T-helper 2 cell (primary cell): ENCODE measurements around the gene RNF182.
"Not testable (repeated sequence)": the region's sequence is repeated elsewhere in the genome, so short reads cannot be mapped to it uniquely, and the experiment has no call there.

Experiments
- DNase-seq, 5 experiments: peaks; one replicate each; pipeline versions ENCODE4 v3.0.0 to v3.0.0-alpha.2; 2012 to 2022

RNF182 gene

GRCh38 chr6:13971303-13971702 is 46.6 kb downstream of the RNF182 start:
- DNase-seq, result no peak

- not testable (repeated sequence) for DNase-seq
Measured at GRCh38 chr6:13972602-13973001, 47.9 kb downstream of the RNF182 start.

DNA sequence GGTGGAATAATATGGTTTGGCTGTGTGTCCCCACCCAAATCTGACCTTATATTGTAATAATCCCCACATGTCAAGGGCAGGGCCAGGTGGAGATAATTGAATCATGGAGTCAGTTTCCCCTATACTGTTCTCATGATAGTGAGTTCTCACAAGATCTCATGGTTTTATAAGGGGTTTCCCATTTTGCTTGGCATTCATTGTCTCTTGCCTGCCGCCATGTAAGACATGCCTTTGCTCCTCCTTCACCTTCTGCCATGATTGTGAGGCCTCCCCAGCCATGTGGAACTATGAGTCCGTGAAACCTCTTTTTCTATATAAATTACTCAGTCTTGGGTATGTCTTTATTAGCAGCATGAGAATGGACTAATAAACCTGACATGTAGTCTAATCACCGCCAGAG is 48.7 kb downstream of the RNF182 start:
- DNase-seq, result not testable (repeated sequence)

- no peak for DNase-seq
Measured at GRCh38 chr6:13978102-13978640, 53.4 kb downstream of the RNF182 start.

DNA sequence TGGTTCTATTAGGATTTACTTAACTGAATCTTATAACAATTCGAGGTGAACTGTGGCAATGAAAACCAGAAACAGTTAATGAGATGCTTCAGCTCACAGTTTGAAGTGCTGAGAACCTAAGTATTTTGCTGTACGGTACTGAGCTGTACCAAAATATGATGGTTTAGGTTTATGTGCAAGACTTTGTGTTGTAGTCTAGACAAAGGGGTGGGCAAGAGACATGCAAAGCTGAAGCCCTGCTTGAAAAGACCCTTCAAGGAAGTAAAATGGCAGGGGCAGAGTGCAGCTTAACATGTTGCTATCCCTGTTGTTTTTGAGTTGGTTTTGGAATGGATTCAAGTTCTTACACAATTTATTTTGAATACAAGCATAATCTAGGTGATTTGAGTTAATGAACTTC is 54.0 kb downstream of the RNF182 start:
- no peak for DNase-seq

GRCh38 chr6:13979284-13980171 is 54.8 kb downstream of the RNF182 start:
- no peak for DNase-seq

DNA sequence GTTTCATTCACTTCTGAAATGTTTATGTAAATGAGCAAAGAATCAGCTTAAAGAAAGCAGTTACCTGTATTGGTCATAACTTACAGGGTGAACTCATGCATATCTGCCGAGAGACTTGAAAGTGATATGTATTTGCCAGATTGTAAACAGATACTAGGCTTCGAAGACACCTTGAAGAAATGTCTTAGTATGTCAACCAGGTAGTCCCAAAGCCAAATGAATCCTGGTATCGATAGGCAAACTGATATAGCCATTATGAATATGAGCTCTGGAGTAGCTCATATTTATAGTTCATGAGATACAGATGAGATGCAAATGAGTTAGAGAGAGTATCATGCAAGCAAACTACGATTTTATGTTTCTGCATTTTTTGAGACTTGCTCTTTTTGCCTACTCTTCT is 55.8 kb downstream of the RNF182 start:
- no peak for DNase-seq

- no peak for DNase-seq
Measured at GRCh38 chr6:13985663-13986325, 61.0 kb downstream of the RNF182 start.

DNA sequence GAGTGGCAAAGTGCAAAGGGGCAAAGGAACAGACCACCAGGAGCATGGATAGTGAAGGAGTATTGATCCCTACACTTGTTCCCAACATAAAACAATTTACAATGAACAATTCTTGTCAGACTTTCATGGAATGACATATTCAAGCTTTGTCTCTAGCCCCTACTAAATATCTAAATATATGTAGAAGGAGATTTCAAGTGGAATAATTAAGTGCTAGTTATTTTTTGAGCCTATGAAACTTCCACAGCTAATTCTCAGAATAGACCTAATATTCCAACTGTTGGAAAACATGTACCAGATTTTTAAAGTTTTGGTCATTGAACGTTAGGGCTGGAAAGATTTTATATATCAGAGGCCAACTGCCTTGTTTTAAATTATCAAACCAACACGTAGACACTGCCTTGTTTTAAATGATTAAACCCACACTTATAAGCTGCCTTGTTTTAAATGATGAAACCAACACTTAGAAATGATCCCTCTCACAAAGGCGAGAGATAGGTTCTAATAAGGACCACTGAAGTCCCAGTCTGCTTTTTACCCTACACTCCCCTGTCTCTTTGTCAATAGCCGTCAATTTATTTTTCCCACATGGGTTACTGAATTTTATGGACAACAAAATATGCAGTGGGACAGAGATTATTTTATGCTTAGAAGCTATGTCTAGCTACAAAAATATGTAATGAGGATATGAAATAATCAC is 62.1 kb downstream of the RNF182 start:
- DNase-seq, result no peak

- DNase-seq, result no peak
Measured at GRCh38 chr6:13987400-13987865, 62.7 kb downstream of the RNF182 start.

GRCh38 chr6:13988049-13988738 is 63.4 kb downstream of the RNF182 start:
- no peak for DNase-seq

DNA sequence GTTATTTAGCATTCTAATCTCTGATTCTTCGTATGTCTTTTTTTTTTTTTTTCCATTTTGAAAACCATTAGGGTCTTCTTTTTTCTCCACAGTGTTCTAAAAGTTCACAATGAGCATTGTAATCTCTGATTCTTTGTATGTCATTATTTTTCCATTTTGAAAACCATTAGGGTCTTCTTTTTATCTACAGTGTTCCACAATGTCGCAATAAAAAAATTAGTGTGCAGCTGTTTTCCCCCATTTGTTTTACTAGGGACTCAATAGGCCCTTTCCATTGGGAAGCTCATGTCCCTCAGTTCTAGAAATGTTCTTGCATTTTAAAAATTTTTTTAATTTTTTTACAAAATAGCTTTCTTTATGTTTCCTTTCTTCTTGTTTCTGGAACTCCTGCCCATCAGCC is 64.2 kb downstream of the RNF182 start:
- no peak for DNase-seq

- no peak for DNase-seq
Measured at GRCh38 chr6:13989496-13990144, 64.9 kb downstream of the RNF182 start.

DNA sequence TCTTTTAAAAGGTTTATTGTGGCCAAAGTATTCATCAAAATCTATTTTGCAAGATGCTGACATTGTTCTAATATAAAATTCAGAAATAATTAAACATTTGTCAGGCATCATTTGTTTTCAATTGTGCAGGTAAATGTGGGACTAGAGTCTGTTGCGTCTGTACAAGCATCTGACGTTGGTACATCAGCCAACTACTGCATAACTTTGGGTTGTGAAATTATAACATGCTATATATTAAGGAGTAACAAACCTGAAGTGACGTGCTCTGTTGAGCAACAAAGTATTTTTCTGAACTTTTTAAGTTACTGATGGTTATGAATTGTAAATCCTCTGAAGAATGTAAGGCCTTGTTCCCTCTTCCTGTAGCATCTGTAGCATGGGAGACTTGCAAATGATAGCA is 66.0 kb downstream of the RNF182 start:
- no peak for DNase-seq

- no peak for DNase-seq
Measured at GRCh38 chr6:13991393-13991792, 66.6 kb downstream of the RNF182 start.

DNA sequence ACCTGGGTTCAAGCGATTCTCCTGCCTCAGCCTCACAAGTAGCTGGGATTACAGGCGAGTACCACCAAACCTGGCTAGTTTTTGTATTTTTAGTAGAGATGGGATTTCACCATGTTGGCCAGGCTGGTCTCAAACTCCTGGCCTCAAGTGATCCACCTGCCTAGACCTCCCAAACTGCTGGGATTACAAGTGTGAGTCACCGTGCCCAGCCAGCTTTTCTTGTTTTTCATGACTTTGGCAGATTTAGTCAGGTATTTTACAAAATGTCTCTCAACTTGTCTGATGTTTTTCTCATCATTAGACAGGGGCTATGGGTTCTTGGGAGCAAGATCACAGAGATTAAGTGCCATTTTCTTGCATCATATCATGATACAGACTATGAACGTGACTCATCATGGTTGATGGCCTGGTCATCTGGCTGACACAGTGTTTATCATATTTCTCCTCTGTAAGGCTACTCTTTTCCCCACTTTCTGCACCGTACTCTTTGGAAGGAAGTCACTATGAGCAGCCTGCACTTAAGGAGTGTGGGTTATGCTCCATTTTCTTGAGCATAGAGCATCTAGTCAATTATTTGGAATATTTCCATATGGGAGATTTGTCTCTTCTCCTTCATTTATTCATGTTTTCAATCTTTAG is 67.8 kb downstream of the RNF182 start:
- no peak for DNase-seq

DNA sequence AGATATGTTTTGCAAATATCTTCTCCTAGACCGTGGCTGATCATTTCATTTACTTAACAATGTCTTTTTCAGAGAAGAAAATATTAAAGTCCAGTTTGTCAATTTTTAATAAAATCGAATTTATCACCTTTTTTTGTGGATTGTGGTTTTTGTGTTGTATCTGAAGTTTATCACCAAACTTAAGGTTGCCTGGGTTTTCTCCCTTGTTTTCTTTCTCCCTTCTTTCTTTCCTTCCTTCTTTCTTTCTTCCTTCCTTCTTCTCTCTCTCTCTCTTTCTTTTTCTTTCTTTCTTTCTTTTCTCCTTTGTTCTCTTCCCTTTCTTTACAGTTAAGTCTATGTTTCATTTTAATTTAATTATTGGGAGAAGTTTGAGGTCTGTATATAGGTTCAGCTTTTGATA is 68.7 kb downstream of the RNF182 start:
- no peak for DNase-seq

DNA sequence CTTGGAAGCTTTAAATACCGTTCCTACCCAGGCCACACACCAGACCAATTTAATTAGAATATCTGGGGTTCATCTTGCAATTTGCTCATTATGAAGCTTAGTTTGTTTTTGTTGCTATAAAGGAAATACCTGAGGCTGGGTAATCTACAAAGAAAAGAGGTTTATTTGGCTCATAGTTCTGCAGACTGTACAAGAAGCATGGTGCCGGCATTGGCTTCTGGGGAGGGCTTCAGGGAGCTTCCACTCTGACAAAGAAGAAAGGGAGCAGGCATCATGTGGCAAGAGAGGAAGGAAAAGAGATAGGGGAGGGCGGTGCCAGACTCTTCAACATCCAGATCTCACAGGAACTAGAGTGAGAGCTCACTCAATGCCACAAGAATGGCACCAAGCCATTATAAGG is 73.6 kb downstream of the RNF182 start:
- no peak for DNase-seq

DNA sequence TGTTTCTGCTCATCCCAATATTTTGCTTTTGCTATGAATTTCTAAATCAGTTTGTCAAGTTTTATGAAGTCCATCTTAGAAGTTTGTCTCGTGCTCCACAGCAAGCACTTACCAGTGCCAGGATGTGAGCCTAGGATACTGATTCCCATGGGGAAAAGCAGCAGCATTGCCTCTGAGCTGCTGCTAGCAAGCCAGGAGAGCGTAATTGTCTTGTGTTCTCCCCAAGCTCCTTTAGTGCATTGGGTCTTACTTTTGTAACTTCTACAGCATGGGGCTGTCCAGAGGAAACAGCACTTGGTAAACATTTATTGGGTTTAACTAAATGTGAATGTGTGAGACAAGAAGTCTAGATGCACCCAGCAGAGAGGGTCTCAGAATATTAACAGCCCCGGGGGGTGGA is 76.1 kb downstream of the RNF182 start:
- no peak for DNase-seq

- DNase-seq, result no peak
Measured at GRCh38 chr6:14001329-14002012, 76.7 kb downstream of the RNF182 start.
